Lung (tissue), 12 donors: Measurements from ENCODE around the gene CMAS. TPM values are rescaled to one million over a fixed set of nuclear protein-coding genes. Genes with fewer than 3 reads are reported as not detected.

Experiments
- ATAC-seq: fragments of 200-7000 bp; cut with Tn5 transposase; one replicate; pipeline ENCODE4 v1.9.1; 2020; ENCODE audit warnings: moderate number of reproducible peaks; ENCODE audit not compliant: insufficient read depth, low FRiP score
- DNase-seq, 3 donors: peaks; one replicate each; pipeline ENCODE4 v3.0.0-alpha.2; 2013 to 2017
- H3K27ac ChIP-seq, 2 donors: one replicate each; pipeline ENCODE4 v1.5.1; 2013; ENCODE audit warnings: mild to moderate bottlenecking in 2 of 2, moderate library complexity in 2 of 2, control low read depth in 1 of 2, inconsistent platforms in 1 of 2, low read depth in 1 of 2, low read length in 1 of 2
- H3K27me3 ChIP-seq, 3 donors: one replicate each; pipeline ENCODE4 v1.5.1; 2013; ENCODE audit warnings: low read length in 2 of 3; ENCODE audit not compliant: control insufficient read depth in 3 of 3, insufficient read depth in 3 of 3
- H3K36me3 ChIP-seq, 4 donors: one replicate each; pipeline ENCODE4 v1.5.1; 2013; ENCODE audit warnings: low read length in 4 of 4, mild to moderate bottlenecking in 1 of 4, moderate library complexity in 1 of 4; ENCODE audit not compliant: control insufficient read depth in 4 of 4, insufficient read depth in 4 of 4
- H3K4me1 ChIP-seq, 5 donors: one replicate each; pipeline ENCODE4 v1.5.1; 2013; ENCODE audit warnings: low read length in 5 of 5, mild to moderate bottlenecking in 2 of 5, moderate library complexity in 1 of 5; ENCODE audit not compliant: control insufficient read depth in 5 of 5, insufficient read depth in 5 of 5
- H3K4me3 ChIP-seq: one replicate; pipeline ENCODE4 v1.5.1; 2013; ENCODE audit warnings: mild to moderate bottlenecking, control low read depth, moderate library complexity
- H3K9ac ChIP-seq, 2 donors: one replicate each; pipeline ENCODE4 v1.5.1; 2013; ENCODE audit warnings: low read length in 2 of 2, control low read depth in 1 of 2; ENCODE audit not compliant: insufficient read depth in 1 of 2
- H3K9me3 ChIP-seq, 4 donors: one replicate each; pipeline ENCODE4 v1.5.1; 2013; ENCODE audit warnings: low read length in 3 of 4, mild to moderate bottlenecking in 1 of 4, moderate library complexity in 1 of 4; ENCODE audit not compliant: control insufficient read depth in 4 of 4, insufficient read depth in 3 of 4
- WGBS, 2 donors: extraction: QIAGEN DNeasy Blood & Tissue Kit; methylation state at CpG; one replicate each; pipeline ENCODE4 v1.1.7; 2013; 5-methylcytosine and 5-hydroxymethylcytosine counted together
- polyA plus RNA-seq, 2 donors: library from polyadenylated mRNA; stranded (reverse); fragments of 200-250 nt; gene quantifications; one replicate each; pipeline ENCODE4 v1.2.1, GENCODE V29; 2013
- total RNA-seq, 2 donors: library from RNA; depleted of rRNA in 1 of 2; stranded (reverse); fragments of >200 nt in 1 of 2; gene quantifications; one replicate each; pipeline ENCODE4 v1.2.1, GENCODE V29; 2014 to 2021
- TF ChIP-seq, protein P1 (sequence below): IDR thresholded peaks from 2 replicates; pipeline ENCODE4 v1.5.1; 2012; ENCODE audit warnings: mild to moderate bottlenecking; ENCODE audit errors: control extremely low read depth, extremely low read depth
- donor health status: control.
- donor health status: control.
- donor health status: Bipolar disorder and iron deficiency.
- donor health status: healthy.
- donor health status: DM: yes; HTN: yes; CAD: no.

CMAS gene
- total and polyA plus RNA-seq, 4 donors: 22.4 to 37.4 (median 27.6) TPM

DNA sequence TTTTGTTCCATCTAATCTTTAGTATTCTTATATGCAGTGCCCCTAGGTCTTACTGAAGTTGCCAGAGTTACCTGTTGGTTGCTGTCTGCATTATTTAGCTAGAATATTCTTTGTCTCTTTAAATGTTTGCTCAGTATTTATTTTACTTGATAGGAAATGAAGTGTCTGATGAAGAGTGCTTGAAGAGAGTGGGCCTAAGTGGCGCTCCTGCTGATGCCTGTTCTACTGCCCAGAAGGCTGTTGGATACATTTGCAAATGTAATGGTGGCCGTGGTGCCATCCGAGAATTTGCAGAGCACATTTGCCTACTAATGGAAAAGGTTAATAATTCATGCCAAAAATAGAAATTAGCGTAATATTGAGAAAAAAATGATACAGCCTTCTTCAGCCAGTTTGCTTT, 18.9 kb downstream of the CMAS start:
- no peak for ATAC-seq
- TF ChIP-seq, protein P1, sequence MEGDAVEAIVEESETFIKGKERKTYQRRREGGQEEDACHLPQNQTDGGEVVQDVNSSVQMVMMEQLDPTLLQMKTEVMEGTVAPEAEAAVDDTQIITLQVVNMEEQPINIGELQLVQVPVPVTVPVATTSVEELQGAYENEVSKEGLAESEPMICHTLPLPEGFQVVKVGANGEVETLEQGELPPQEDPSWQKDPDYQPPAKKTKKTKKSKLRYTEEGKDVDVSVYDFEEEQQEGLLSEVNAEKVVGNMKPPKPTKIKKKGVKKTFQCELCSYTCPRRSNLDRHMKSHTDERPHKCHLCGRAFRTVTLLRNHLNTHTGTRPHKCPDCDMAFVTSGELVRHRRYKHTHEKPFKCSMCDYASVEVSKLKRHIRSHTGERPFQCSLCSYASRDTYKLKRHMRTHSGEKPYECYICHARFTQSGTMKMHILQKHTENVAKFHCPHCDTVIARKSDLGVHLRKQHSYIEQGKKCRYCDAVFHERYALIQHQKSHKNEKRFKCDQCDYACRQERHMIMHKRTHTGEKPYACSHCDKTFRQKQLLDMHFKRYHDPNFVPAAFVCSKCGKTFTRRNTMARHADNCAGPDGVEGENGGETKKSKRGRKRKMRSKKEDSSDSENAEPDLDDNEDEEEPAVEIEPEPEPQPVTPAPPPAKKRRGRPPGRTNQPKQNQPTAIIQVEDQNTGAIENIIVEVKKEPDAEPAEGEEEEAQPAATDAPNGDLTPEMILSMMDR: no peak
- H3K27ac ChIP-seq: no peak overlapping the region
- no peak overlapping the region for H3K9ac ChIP-seq
- no peak overlapping the region for H3K4me3 ChIP-seq
- 79 to 87% methylated on average over 4 of the region's 4 CpGs for WGBS, 2 donors
- H3K36me3 ChIP-seq: peaks cover 2 to 26% (median 13%) of the 10 kb centered on the region in 4 donors
- H3K27me3 ChIP-seq: no peaks in the 10 kb centered on the region
- no peak for DNase-seq
- H3K9me3 ChIP-seq: no peaks in the 10 kb centered on the region
- peaks cover 0 to 3% (median 0%) of the 10 kb centered on the region in 5 donors for H3K4me1 ChIP-seq

DNA sequence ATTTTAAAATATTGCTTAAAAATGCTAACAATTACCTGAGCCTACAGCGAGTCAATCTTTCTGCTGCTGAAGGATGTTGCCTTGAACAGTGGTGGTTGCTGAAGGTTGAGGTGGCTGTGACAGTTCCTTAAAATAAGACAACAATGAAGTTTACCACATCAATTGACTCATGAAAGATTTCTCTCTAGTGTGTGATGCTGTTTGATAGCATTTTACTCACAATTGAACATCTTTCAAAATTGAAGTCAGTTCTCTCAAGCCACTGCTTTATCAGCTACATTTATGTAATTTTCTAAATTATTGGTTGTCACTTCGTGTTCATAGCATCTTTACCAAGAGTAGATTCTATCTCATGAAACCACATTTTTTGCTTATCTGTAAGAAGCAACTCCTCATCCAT, 20.3 kb downstream of the CMAS start:
- TF ChIP-seq, protein P1: no peak
- Histone ChIP-seq H3K27ac (no peak overlapping the region), H3K27me3 (no peaks in the 10 kb centered on the region), H3K9ac (no peak overlapping the region), H3K4me3 (no peak overlapping the region), H3K9me3 (no peaks in the 10 kb centered on the region), H3K36me3 (peaks cover 2 to 18% (median 11%) of the 10 kb centered on the region in 4 donors), H3K4me1 (no peaks in the 10 kb centered on the region)
- DNase-seq (no peak), ATAC-seq (no peak)
- 93% methylated on average over 2 of the region's 2 CpGs for WGBS, 2 donors

DNA sequence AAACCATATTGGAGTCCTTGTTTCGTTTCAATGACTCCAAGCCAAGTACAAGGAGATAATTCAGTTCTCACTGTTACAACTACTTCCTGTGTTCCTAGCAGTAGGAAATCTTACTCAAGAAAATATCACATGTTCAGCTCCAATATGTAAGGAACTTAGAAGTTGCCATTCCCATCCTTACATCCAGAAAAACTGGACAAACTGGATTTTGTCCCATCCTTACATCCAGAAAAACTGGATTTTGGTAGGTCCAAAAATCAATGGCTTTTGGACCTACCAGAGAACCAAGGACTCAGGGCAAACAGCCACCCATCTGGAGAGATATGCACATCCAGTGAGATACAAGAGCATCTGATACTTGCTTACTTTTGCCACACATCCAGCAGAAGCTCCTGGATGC, 23.8 kb downstream of the CMAS start:
- no peak overlapping the region for H3K4me3 ChIP-seq
- no peaks in the 10 kb centered on the region for H3K27me3 ChIP-seq
- ATAC-seq (no peak), DNase-seq (peak in 1 of 3 donors; percentile 10)
- no peak overlapping the region for H3K9ac ChIP-seq
- peaks cover 2 to 17% (median 3%) of the 10 kb centered on the region in 4 donors for H3K36me3 ChIP-seq
- H3K9me3 ChIP-seq: peaks cover 0 to 3% (median 0%) of the 10 kb centered on the region in 4 donors
- TF ChIP-seq, protein P1: no peak
- no peak overlapping the region for H3K27ac ChIP-seq
- H3K4me1 ChIP-seq: no peaks in the 10 kb centered on the region
- WGBS, 2 donors: 84 to 89% methylated on average over 1 of the region's 1 CpG

DNA sequence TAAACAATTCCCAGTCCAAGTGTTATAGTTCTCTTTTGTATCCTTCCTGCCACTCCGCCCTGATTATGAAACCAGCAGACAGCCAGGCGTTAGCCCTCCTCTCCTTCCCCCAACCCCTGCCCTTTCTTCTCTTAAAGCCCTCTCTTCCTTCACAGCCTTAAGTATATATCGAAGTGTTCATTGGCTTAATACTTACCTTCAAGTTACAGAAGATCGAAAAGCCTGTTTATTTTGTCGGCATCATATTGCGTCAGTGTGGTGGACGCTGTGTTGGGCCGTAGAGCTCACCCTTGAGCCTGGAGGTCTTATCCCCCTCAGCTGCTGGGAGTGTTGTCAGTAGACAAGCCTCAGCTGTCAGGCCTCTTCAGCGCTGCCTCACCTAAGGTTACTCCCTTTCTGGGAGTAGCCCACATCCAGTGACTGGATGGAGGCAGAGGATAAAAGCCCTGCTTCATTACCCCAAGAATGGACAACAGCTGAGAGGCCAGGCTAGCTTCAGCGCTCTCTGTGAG, 36.2 kb downstream of the CMAS start:
- peak in 1 of 3 donors; percentile 20 for DNase-seq
- WGBS, 2 donors: 62 to 66% methylated on average over 10 of the region's 10 CpGs
- Histone ChIP-seq H3K36me3 (no peaks in the 10 kb centered on the region), H3K9ac (no peak overlapping the region), H3K27me3 (no peaks in the 10 kb centered on the region), H3K4me3 (no peak overlapping the region), H3K9me3 (no peaks in the 10 kb centered on the region), H3K27ac (no peak overlapping the region), H3K4me1 (peaks cover 0 to 8% (median 0%) of the 10 kb centered on the region in 5 donors)
- no peak for ATAC-seq
- TF ChIP-seq, protein P1: no peak
